ENCODE measurements around the gene GGA1. TPM values are rescaled to one million over a fixed set of nuclear protein-coding genes. Genes with fewer than 3 reads are reported as not detected.

GGA1 gene
- total and polyA plus RNA-seq, 12 donors: 22.9 to 39.7 (median 26.7) TPM

- H3K36me3 ChIP-seq: peaks cover 0 to 3% (median 0%) of the 10 kb centered on the region in 9 donors
- no peak overlapping the region for H3K4me3 ChIP-seq
- peaks cover 7 to 37% (median 32%) of the 10 kb centered on the region in 9 donors for H3K4me1 ChIP-seq
- ATAC-seq (no peak), DNase-seq (no peak)
- intact Hi-C loops (cut with DNase I): no loop called here
- H3K9me3 ChIP-seq: no peaks in the 10 kb centered on the region
- WGBS, 2 donors: 83 to 86% methylated on average over 15 of the region's 15 CpGs
- H3K27ac ChIP-seq: peak overlapping the region in 4 of 10 donors; percentile 13 to 99 (median 60)
- TF ChIP-seq, protein P1, sequence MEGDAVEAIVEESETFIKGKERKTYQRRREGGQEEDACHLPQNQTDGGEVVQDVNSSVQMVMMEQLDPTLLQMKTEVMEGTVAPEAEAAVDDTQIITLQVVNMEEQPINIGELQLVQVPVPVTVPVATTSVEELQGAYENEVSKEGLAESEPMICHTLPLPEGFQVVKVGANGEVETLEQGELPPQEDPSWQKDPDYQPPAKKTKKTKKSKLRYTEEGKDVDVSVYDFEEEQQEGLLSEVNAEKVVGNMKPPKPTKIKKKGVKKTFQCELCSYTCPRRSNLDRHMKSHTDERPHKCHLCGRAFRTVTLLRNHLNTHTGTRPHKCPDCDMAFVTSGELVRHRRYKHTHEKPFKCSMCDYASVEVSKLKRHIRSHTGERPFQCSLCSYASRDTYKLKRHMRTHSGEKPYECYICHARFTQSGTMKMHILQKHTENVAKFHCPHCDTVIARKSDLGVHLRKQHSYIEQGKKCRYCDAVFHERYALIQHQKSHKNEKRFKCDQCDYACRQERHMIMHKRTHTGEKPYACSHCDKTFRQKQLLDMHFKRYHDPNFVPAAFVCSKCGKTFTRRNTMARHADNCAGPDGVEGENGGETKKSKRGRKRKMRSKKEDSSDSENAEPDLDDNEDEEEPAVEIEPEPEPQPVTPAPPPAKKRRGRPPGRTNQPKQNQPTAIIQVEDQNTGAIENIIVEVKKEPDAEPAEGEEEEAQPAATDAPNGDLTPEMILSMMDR (IDR thresholded peaks at IDR 0.05): no peak
- no peaks in the 10 kb centered on the region for H3K27me3 ChIP-seq
Measured at GRCh38 chr22:37672206-37672919, 63.7 kb downstream of the GGA1 start.

DNA sequence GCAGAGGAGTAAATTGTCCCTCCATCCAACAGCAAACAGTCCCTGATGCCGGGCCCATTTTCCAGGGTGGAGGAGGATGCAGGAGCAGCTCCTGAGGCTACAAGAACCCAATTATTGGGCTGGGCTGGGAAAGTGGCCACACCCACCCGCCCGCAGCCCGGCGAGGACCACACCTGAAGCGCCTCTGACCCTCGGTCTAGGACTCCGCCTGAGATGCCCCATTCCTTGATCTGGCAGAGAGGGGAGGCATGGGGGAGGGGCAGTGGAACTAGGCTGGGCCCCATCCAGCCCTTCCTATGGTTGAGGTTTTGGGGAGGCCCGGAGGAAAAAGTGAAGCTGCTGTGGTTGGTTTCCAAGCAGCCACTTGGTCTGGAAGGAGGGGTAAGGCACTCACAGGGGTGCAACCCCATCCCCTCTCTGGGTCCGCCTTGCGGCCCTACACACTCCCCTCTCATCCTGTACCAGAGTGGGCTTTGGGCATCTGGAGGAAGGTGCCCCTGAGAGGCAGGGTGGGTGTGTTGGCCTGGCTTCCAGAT is 64.4 kb downstream of the GGA1 start:
- Histone ChIP-seq H3K36me3 (peaks cover 0 to 7% (median 0%) of the 10 kb centered on the region in 9 donors), H3K9me3 (no peaks in the 10 kb centered on the region), H3K27ac (peak overlapping the region in 7 of 10 donors; percentile 13 to 99 (median 95)), H3K4me1 (peaks cover 10 to 43% (median 38%) of the 10 kb centered on the region in 9 donors), H3K27me3 (no peaks in the 10 kb centered on the region), H3K4me3 (no peak overlapping the region)
- TF ChIP-seq, protein P1 (IDR thresholded peaks at IDR 0.05): no peak
- intact Hi-C loops (cut with DNase I): no loop called here
- ATAC-seq: no peak
- no peak for DNase-seq
- 85 to 90% methylated on average over 11 of the region's 11 CpGs for WGBS, 2 donors

GRCh38 chr22:37674248-37674647 is 65.6 kb downstream of the GGA1 start:
- H3K27me3 ChIP-seq: no peaks in the 10 kb centered on the region
- peak overlapping the region in 5 of 10 donors; percentile 21 to 79 (median 73) for H3K4me3 ChIP-seq
- ATAC-seq (no peak), DNase-seq (no peak)
- H3K4me1 ChIP-seq: peaks cover 10 to 51% (median 44%) of the 10 kb centered on the region in 9 donors
- intact Hi-C loops (cut with DNase I): loop anchor here in 2 of 10 donors (2.0 kb wide), 2 partner anchors 15 to 79 kb away; partner anchors contain the start of gene PDXP (in 2 of the 2)
- peak overlapping the region; percentile 88 to 99 (median 95) for H3K27ac ChIP-seq
- H3K9me3 ChIP-seq: no peaks in the 10 kb centered on the region
- TF ChIP-seq, protein P1 (IDR thresholded peaks at IDR 0.05): no peak
- H3K36me3 ChIP-seq: peaks cover 0 to 20% (median 0%) of the 10 kb centered on the region in 9 donors
- 87 to 94% methylated on average over 12 of the region's 12 CpGs for WGBS, 2 donors
